SU-DHL-6 (cell line): ENCODE measurements around the gene RPS14.

Experiments
- EZH2phosphoT487 ChIP-seq: fragments of 200-600 bp; sonication (generic), shearing (Covaris generic); conservative IDR thresholded peaks from 2 replicates; pipeline ENCODE4 v1.6.1; 2018; ENCODE audit warnings: mild to moderate bottlenecking, antibody characterized with exemption, low read length, moderate library complexity, mixed read lengths
- TF ChIP-seq, protein P1 (sequence below): fragments of 200-600 bp; sonication (generic); IDR thresholded peaks from one replicate; pipeline ENCODE4 v1.5.1; 2017; ENCODE audit warnings: antibody characterized with exemption, mild to moderate bottlenecking, low read length, moderate library complexity; ENCODE audit not compliant: insufficient read depth, poor library complexity, severe bottlenecking

DNA sequence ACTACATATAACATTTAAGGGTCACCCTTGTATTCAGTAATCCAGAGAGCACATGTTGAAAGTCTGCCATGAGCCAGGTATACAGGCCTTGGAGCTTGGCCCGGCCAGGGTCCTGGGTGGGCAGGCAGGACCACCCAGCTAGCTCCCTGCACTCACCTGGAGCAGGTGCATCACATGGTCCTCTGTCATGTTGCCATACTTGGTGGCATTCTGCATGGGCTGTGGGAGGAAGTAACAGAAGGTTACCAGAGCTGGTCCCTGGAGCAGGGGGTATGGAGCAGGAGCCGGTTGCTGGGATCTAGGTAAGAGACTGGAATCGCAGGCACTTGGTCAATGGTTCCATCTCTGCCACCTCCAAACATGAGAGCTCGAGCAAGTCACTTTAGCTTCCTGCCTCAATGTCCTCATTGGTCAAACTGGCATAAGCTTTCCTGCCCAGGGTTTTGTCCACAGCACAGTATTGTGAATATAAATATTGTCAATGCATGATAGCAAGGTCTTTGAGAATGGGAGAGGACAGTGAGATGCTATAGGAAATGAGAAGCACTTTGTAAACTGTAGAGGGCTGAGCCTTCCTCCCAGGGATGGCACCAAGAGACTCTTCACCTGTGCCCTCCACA lies 43.3 kb downstream of the RPS14 start:
- TF ChIP-seq, protein P1, sequence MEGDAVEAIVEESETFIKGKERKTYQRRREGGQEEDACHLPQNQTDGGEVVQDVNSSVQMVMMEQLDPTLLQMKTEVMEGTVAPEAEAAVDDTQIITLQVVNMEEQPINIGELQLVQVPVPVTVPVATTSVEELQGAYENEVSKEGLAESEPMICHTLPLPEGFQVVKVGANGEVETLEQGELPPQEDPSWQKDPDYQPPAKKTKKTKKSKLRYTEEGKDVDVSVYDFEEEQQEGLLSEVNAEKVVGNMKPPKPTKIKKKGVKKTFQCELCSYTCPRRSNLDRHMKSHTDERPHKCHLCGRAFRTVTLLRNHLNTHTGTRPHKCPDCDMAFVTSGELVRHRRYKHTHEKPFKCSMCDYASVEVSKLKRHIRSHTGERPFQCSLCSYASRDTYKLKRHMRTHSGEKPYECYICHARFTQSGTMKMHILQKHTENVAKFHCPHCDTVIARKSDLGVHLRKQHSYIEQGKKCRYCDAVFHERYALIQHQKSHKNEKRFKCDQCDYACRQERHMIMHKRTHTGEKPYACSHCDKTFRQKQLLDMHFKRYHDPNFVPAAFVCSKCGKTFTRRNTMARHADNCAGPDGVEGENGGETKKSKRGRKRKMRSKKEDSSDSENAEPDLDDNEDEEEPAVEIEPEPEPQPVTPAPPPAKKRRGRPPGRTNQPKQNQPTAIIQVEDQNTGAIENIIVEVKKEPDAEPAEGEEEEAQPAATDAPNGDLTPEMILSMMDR = no peak
- TF ChIP-seq EZH2phosphoT487 = no peak
